NCI-H187 (cell line): Measurements from ENCODE around the gene CORO2A.
"Not testable (repeated sequence)": the region's sequence is repeated elsewhere in the genome, so short reads cannot be mapped to it uniquely, and the experiment has no call there.

Experiments
- DNase-seq, 2 experiments: peaks; one replicate each; lab custom pipeline; 2025; lab: John Stamatoyannopoulos, UW

CORO2A gene

DNA sequence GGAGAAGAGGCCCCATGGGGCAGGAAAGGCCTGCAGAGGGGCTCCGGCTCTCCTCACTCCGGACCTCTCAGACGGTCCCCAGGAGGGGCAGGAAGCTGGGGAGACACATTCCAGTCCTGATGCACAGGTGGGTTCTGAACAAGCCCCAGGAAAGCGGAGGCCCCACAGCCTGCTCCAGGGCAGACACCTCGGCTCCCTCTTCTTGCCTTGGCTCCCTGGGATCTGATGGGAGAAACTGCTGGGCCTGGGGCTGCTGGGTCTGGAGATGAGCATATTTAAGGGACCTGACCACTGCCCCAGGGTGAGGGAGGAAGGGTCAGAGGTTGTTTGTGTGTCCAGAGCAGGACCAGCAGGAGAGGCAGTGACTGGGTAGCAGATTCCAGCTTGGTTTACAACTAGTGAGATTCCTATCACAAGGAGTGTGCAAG, 1.2 kb downstream of the CORO2A start:
- DNase-seq: no peak

GRCh38 chr9:98190757-98191105, 1.7 kb downstream of the CORO2A start:
- DNase-seq: no peak

- DNase-seq: no peak
Observed at GRCh38 chr9:98189412-98189811, 3.0 kb downstream of the CORO2A start.

GRCh38 chr9:98187926-98188325, 4.5 kb downstream of the CORO2A start:
- DNase-seq: no peak

DNA sequence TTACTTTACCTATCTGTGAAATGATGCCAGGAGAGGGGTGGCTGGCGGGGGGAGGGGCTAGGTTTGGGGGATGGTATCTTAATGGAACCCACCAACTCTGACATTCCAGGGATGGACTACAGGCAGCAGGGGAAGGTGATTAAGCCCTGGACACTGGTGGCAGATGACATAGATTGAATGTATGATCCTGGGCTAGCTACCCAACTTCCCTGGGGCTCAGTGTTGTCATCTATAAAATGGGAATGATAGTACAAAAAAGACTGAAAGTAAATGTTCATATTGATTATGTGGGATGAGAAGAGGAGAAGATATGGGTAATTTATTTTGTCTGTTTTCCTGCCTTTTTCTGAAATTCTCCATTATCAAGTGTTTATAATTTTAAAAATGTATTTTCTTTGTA, 6.2 kb downstream of the CORO2A start:
- DNase-seq: no peak

DNA sequence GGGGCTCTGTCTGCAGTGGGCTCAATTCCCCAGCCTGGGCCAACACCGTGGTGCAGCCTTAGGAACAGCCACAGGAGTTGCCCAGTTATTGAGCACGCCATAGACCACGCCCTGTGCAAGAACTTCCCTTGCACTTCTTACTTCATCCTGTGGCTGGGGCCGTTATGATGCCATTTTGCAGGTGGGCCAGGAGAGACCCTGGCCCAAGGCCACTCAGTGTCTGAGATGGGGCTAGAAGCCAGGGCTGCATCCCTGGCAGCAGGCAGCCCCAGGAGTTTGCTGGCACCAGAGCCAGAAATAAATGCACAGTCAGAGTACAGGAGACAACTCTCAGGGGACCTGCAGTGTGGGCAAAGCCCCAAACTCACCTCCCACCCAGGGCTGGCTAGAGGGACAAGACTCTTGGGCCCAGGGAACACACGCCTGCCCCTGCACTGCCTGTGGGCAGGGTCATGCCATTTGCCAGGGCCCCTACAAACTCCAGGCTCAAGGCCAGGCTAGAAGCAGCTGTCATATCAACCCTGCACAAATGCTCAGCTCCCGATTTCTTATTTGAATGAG, 6.7 kb downstream of the CORO2A start:
- DNase-seq: no peak

GRCh38 chr9:98185021-98185567, 7.3 kb downstream of the CORO2A start:
- no peak for DNase-seq

- DNase-seq: no peak
Observed at GRCh38 chr9:98184326-98184725, 8.1 kb downstream of the CORO2A start.

DNA sequence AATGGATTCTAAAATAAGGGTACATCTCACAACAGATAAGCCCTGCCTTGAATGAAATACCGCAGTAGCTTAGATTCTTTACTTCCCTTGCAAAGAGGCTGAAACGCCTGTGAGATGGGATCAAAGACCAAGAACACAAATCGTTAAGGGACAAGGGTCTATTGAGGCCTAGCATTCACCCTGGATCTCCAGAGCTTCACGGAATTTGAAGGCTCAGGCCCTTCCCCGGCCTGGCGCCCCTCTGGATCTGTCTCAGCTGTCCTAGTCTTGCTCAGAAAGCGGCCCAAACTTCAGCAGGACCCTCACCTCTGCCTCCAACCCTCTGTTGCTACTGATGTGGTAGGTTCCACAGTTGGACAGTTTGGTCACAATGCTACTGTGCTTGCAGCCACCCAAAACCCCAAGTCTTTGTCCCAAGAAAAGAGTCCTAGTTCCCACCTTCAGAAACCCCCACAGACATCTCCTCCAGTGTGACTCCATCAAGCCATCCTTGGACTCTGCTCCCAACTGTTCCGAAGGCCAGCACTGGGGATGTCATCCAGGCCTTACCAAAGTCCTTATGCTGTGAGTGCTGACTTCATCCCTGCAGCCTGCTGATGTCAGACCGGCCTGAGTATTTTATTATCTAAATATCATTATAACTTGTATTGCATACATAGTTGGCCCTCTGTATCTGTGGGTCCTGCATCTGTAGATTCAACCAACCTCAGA, 9.4 kb downstream of the CORO2A start:
- no peak for DNase-seq

- DNase-seq: no peak
Observed at GRCh38 chr9:98182069-98182820, 10.2 kb downstream of the CORO2A start.

DNA sequence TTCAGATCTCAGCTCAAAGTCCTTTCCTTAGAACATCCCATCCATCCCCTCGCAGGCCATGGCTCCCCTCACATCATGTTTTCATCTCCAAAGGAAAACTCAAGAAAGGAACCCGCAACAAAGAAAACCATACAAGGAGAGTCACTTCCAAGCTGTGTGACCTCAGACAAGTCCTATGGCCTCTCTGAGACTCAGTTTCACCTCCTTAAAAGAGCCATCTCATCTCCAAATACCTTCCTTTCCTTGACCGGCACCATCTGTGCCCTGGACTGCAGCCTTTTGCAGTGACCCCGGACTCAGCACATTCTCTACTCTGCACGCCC, 10.7 kb downstream of the CORO2A start:
- DNase-seq: no peak

GRCh38 chr9:98180996-98181395, 11.4 kb downstream of the CORO2A start:
- no peak for DNase-seq

DNA sequence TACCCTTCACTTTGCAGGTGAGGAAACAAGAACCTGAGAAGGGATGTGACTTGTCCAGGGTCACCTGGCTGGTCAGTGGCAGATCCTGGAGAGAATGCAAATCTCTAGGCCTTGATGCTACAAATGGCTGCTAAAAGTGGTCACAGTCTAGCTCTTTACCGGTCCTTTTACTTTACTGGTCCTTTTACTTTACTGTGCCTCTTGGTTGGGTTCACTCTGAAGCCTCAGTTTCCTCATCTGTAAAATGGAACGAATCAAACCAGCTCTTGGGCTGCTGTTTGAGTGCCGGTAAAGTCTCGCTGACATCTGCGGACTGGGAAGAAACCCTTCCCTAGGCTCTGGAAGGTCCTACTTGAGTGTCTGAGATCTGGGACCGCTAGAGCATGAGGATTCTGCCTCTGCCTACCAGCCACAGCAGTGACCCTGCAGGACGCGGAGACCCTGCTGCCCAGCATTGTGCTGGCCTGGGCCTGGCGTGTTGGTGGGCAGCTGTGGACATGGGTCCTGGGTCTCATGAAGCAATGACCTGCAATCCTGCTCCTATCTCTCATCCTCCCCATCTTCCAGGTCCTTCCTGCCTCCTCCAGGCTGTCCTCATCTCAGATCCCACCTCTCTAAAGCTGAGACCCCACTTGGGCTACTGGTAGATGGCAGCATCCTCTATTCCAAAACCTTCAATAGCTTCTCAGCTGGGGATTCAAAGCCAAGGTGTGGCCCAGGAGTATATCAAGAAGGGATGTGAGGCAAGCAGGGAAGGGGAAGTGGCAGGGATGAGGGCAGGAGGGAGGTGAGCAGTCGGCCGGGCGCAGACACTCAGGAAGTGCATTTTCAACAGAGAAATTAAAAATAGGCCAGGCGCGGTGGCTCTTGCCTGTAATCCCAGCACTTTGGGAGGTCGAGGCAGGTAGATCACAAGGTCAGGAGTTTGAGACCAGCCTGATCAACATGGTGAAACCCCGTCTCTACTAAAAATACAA, 13.3 kb downstream of the CORO2A start:
- DNase-seq: no peak

- no peak for DNase-seq
Observed at GRCh38 chr9:98176391-98177259, 15.8 kb downstream of the CORO2A start.

DNA sequence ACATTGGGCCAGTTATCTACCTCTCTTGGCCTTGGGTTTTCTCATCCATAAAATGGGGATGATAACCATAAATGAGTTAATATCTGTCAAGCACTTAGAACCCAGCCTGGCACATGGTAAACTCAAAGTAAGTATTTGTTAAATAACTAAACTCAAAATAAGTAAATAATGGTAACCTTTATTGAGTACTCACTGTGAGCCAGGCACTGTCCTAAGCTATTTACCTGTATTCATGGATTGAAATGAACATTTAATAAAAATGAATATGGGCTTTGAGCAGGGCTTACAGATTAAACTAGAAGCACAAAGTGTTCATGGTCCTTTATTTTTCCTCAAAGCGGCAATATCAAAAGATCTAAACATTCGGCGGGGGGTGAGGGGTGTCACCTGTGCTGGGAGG, 16.7 kb downstream of the CORO2A start:
- no peak for DNase-seq

- DNase-seq: no peak
Observed at GRCh38 chr9:98175028-98175569, 17.3 kb downstream of the CORO2A start.

- DNase-seq: not testable (repeated sequence)
Observed at GRCh38 chr9:98174502-98174918, 17.9 kb downstream of the CORO2A start.

DNA sequence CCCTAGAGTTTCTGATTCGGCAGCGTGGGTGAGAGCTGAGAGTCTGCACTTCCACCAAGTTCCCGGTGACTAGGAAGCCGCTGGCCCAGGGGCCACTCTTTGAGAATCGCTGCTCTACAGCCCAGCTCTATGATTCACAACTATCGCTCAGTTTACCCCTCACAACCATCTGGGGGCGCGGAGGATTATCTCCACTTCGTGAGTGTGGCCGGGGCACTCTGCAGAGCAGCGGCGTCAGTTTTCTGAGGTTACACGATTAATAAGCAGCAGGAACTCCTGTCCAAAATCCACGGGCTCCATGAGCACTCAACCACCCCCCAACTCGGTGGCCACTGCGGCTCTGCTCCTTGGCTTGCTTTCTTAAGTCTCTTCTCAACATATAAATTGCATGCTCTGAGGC, 19.3 kb downstream of the CORO2A start:
- no peak for DNase-seq

GRCh38 chr9:98172604-98173003, 19.8 kb downstream of the CORO2A start:
- peak; percentile 40 to 70 for DNase-seq

GRCh38 chr9:98171176-98171925, 21.1 kb downstream of the CORO2A start:
- DNase-seq: no peak
